Stimulated activated CD8-positive, alpha-beta memory T cell treated with anti-CD3 and anti-CD28 coated beads, Interleukin-7, amount 100 ng/mL, for 1 hour (primary cell): Measurements from ENCODE around the gene LIMS1.
A peak's percentile ranks its signal among the peaks of the same experiment; 100 is the strongest.
"Not testable (repeated sequence)": the region's sequence is repeated elsewhere in the genome, so short reads cannot be mapped to it uniquely, and the experiment has no call there.

Experiments
- DNase-seq, 2 donors: peaks; one replicate each; pipeline ENCODE4 v3.0.0-alpha.2; 2020; ENCODE audit warnings: low read depth in 2 of 2

Gene LIMS1, protein sequence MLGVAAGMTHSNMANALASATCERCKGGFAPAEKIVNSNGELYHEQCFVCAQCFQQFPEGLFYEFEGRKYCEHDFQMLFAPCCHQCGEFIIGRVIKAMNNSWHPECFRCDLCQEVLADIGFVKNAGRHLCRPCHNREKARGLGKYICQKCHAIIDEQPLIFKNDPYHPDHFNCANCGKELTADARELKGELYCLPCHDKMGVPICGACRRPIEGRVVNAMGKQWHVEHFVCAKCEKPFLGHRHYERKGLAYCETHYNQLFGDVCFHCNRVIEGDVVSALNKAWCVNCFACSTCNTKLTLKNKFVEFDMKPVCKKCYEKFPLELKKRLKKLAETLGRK

DNA sequence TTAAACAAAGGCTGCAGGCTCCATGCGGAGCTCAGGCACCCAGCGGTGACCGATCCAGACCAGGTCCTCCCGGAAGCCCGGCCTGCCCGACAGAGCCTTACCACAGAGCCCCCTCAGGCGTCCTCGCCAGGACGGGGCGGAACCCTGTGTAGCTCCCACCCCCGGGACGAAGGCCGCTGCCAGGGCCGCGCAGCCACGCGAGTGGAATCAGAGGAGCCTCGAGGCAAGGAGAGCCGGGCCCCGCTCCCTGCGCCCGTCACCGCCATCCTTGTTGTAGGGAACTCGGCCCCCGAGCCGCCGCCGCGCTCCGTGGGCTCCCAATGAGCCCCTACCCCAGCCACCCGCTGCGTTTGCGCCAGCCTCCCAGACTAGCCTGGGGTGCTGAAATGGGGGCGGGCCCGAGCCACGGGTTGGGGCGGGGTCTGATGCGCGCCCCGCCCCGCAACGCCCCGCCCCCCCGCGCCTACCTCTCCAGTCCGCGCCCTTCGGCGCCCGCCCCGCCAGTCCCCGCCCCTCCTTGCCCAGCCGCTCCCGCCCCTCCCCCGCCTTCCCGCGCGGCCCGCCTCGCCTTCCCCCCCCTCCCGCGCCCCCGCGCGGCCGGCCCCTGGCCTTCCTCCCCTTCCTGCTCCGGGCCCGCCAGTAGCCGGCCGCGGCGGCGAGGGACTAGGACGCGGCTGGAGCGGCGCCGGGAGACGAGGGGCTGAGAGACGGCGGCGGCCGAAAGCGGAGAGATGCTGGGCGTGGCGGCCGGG, at the start of gene LIMS1:
LIMS1 (plus strand) TSS at position 639 of the 752 bp plus-strand sequence; CDS start at position 732, 93 bp downstream.
- peak; percentile 73 to 76 for DNase-seq

DNA sequence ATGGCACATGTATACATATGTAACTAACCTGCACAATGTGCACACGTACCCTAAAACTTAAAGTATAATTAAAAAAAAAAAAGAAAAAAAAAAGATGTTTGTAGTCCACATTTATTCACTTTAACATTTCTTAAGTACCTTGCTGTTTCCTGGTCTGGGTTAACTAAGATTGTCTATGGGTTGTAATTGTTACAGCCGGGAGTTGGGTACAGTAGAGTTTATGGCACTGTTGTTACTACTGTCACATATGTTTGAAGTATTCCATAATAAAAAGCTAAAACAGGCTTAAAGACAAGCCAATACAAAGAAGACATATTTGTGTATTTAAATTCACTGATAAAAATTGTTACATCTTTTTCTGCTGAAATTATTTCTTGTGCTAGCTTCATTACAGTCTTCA, 49.0 kb upstream of the LIMS1 start:
- no peak for DNase-seq

DNA sequence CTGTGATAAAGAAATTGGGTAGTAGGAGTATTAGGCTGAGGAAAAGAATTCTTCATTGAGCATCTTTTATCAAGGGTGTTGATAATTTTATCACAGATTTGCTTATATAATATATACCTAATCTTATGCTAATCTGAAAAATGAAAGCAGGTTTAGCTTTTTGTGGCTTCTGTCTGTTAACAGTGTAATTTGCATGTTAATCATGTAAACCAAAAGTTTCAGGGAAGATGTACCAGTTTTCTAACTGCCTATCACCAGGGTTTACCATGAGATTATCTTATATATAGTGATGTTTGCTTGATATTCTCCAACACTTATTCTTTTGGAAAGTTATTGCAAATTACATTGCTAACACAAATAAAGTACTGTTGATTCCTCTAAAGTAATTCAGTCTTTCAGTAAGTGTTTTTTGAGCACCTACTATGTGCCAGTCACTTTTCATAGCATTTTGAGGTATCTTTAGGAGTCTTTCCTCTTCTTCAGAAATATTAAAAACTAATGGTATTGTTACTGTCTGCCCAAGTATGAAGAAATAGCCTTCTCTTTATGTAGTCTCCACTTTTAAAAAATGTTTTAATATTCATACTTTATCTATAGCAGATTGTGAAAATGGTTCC, 43.7 kb upstream of the LIMS1 start:
- DNase-seq: no peak

DNA sequence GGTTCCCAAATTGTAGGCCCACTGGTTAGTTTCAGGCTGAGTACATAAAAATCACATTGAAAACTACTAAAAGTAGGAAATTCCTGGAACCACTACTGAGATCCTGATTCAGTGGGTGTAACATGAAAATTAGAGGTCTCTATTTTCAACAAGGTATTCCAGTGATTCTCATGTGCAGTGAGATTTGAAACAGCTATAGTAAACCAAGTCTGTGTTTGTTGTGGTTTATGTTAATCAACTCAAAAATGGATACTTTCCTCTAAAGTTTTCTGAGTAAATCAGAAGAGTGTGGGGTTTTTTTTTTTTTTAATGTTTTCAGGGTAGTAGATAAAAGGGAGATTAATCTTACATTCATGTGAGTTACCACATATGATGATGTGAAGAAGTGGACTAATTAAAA, 42.4 kb upstream of the LIMS1 start:
- DNase-seq: no peak

DNA sequence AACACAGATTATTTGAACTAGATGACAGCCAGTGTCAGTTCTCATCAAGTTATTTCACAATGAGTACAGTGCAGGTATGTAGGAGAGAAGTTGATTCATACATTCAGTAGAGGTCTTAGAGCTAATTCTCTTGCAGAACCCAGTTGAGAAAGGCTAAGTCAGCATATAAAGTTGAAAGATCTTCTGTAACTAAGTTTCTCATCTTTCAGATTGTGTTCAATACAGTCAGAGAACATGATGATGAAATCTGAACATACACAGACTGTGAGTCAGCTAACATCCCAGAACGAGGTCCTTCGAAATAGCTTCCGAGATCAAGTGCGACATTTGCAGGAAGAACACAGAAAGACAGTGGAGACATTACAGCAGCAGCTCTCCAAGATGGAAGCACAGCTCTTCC, 41.9 kb upstream of the LIMS1 start:
- no peak for DNase-seq

DNA sequence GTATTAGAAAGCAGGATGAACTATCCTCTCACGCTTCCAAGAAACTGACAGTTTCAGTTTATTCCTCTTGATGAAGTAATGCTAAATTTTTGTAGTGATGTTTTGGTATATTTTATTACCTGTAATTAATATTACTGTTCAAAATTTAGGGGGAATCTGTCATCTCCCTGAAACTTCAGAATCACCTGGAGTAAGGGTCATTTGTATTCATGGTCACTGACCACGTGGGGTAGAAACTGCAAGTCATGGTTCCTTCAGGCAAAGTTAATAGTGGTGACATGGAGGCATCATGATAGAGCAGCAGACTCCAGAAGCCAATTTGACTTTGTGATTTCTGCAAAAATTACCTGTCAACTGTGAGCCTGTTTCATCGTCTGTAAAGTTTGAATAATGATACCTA, 38.1 kb upstream of the LIMS1 start:
- DNase-seq: not testable (repeated sequence)

DNA sequence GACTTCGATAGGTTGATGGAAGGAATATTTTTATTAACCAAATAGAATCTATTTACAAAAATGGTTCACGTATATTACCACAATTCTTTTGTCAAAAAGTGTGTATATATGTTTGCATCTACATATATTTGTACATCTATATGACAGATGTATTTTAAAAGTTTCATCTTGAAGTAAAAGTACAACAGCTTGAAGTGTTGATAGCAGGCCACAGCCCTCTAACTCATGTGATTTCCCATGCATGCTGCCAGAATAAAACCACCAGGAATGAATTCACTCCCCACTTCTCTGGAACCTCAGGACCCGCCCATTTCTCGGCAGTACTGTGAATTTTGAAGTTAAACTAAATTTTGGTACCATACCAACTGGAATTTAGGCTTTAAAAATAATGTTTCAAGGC, 26.6 kb upstream of the LIMS1 start:
- not testable (repeated sequence) for DNase-seq

DNA sequence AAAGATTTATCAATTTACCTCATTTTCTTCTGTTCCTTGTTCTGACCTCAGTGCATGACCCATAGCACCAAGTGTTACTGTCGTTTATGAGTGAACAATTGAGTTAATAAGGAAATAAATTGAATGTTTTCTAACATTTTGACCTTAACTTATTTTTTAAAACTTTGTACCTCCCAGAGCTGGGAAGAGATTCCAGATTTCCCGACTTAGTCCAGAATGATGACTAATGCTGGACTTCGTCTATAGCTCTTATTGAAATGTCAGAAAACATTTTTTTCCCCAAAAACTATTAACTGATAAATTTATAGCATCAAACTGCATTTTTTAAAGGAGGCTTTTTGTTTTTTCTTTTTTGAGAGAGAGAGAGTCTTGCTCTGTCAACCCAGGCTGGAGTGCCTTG, 21.8 kb upstream of the LIMS1 start:
- DNase-seq: not testable (repeated sequence)

DNA sequence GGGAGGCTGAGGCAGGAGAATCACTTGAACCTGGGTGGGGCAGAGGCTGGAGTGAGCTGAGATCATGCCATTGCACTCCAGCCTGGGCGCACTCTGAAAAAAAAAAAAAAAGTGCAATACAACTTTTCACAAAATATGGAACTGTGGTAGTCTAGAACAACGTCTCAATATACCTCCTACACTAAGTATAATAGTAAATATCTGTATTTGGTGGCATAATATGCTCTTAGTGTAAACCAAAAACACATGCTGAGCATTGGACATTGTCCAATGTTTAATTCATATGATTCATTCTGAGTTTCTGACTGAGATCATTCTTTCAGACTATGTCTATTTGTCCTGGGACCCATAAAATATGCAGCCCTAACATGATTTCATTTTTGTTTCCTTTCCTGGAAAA, 19.8 kb upstream of the LIMS1 start:
- not testable (repeated sequence) for DNase-seq

DNA sequence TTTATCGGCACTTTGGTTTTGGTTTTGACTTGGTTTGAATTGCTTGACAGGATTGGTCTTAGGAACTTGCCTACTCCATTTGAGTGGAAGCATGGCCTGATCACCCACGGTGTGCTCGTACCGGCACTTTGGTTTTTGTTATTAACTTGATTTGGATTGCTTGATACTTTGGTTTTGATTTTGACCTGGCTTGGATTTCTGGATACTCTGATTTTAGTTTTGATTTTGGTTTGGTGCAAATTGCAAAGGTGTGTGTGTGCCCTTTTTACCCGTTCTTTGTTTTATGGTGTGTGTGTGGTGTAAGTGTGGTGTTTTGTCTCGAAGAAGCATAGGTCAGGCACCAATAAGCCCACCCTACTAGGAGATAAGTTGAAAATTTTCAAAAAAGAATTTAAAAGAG, 9.6 kb upstream of the LIMS1 start:
- DNase-seq: not testable (repeated sequence)

DNA sequence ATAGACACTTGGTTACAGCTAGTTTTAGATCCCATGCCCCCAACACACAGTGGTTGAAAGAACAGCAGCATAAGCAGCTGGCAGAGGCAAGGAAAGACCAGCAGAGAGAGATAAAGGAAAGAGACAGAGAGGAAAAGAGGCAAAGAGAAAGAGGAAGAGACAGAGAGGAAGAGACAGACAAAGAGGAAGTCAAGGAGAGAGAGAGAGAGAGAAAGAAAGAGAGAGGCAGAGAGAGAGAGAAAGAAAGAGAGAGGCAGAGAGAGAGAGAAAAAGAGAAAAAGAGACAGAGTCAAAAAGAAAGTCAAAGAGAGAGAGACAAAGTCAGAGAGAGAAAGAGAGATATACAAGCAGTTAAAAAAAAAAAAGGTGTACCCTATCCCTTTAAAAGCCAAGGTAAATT, 9.0 kb upstream of the LIMS1 start:
- not testable (repeated sequence) for DNase-seq

DNA sequence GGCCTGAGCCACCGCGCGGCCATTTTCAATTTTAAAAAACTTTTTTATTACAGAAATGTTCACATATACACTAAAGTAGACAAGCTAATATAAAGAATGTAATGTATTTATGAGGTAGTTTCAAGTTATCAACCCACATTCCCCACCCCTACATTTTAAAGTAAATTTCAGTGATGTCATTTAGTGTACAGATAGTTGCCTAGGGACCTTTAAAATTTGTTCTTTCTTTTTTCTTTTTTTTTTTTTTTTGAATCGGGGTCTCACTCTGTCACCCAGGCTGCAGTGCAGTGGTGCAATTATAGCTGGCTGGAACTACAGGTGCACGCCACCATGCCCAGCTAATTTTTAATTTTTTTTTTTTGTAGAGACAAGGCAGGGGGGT, 2.6 kb upstream of the LIMS1 start:
- DNase-seq: no peak

DNA sequence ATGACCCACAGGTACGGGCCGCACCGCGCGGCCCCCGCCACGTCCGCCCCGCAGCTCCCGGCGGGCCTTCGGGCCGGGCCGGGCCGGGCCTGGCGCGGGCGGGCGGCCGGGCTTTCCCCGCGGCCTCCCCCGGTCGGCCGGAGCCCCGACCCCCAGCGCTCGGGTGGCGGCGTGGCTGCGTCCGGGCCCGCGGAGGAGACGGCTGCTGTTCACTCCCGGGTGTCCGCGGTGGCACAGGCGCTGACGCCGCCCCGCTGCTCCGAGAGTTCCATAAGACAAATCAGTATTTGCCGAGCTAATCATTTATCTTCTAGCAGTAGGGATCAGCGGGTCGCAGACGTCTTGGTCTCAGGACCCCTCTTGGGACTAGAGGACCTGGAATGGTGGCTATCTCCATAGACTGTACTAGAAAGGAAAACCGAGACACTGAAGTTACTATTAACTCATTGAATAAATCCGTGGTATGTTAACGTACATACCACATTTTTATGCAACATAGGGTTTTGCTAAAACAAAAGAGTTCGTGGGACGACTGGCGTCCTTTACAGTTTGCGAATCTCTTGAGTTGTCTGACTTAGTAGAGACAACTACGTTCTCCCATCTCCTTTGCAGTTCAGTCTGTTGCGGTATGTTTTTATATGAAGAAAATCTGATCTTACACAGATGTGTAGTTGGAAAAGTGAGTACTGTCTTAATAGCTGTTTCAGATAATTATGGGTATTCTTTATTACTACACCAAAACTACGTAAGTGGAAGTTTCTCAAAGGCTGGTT, 500 bp downstream of the LIMS1 start:
- DNase-seq: peak in 1 of 2 donors; percentile 9

DNA sequence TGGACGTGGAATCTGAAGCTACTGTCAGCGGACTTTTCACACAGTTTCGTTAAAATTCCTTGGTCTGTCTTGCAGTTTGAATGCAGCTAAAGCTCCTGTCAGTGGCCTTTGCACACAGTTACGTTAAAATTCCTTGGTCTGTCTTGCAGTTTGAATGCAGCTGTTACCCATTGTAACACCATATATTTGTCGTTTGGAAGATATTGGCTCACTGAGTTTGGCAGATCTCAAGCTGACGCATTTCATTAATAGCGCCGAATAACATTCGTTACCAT, 1.0 kb downstream of the LIMS1 start:
- no peak for DNase-seq

DNA sequence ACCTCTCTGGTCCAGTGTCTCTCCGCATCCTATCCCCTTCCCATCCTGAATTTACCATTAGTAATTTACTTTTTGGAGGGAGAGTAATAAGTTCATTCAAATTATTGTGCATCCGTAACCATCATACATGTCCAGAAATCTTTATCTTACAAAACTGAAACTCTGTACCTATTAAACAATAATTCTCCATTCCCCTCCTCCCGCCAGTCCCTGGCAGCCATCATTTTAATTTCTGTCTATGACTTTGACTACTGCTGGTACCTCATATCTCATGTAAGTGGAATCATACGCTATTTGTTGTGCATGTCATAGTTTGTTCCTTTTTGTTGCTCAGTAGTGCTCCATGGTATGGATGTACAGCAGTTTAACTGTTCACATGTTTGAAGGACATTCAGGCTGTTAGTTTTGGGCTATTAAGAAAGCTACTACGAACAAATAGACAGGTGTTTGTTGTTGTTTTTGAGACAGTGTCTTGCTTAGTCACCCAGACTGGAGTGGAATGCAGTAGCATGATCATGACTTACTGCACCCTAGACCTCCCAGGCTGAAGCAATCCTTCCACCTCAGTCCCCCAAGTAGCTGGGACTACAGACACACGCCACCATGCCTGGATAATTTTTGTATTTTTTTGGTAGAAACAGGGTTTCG, 2.0 kb downstream of the LIMS1 start:
- DNase-seq: no peak

DNA sequence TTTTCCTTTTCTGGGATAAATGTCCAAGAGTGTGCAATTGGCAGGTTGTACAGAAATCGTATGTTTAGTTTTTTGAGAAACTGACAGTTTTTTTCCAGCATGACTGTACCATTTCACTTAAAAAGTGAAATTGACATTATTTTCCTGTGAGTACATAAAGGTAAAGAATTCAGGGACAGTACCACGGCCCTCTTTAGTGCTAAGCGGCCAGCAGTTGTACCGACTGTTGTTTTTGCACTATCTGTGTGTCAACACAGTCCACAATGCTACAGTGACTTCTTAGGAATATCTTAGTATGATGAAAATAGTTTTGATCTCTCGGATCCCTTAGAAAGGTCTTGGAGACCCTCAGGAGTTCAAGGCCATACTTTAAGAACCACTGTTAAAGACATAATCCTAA, 2.6 kb downstream of the LIMS1 start:
- DNase-seq: no peak

DNA sequence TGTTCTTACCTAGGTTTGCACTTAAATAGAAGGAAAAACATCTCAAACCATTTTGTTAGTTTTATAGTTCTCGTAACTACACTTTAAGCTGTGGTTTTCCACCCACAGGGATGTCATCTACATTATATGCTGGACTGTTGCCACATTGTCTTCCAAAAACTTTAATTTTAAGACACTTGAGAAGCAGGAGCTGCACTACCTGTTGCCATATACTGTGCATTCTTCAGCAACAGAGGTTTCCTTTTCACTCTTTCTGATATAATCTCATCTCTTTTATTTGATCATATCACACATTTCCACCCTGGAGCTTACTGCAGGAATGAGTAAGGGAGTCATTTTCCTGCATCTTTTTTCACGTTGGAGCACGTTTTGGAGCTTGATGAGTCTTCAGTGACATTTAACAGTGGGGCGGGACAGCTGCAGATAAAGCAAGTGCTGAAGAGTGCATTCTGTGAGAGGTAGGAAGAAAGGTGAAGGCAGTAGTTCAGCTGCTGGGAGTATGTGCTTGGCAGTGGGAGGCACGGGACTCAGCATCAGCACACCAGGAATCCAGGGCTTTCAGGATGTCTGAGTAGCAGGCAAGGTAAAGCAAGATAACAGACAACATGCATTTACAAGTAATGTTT, 3.8 kb downstream of the LIMS1 start:
- DNase-seq: no peak

DNA sequence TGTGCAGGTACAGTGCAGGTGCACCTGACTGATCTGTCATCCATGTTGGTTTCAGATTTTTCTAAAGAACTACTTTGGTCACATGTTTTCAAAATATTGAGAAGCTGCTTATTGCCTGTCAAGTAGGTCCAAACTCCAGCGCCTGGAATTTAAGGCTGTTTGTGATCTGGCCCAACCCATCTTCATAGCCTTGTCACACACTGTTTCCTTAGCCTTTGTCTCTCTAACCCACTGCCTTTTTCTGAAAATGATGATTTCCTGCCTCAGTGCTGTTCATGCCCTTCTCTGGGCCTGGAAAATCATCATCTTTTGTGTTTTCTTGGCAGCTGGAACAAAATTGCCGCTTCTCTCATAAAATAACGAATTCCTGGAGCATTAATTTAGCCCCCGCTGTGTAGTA, 7.2 kb downstream of the LIMS1 start:
- no peak for DNase-seq

DNA sequence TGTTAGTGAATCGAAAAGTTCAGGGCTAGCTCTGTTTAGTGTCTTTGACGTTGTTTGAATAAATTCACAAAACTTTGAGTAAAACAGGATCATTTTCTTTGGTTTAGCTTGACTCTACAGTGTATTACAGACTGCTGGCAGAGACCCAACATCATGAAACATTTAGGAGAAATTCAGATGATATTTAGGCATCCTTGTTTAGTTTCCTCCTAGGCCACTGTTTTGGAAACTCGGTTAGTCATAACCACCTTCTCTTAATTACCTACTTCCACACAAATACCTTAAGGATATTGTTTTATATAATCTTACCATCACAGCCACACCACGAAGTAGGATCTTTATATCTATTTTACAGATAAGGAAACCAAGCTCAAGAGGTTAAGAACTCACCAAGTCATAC, 7.8 kb downstream of the LIMS1 start:
- no peak for DNase-seq

DNA sequence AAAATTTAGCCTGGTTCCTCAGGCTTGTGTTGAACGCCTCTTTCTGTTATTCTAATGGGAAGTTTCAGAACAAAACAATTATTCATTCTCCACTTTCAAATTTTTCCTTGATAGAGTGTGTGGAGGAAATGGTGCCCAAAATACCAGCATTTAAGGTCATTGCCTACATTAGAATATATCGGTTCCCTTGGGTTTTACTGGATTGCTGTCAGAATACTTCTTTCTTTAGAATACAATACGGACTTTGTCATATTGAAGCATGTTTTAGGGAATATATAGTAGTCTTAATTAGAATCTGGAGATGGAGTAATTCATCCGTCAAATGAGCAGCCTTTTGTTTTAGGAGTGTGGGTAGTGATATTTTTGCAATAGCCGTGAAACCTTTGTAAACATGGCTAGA, 13.3 kb downstream of the LIMS1 start:
- no peak for DNase-seq

DNA sequence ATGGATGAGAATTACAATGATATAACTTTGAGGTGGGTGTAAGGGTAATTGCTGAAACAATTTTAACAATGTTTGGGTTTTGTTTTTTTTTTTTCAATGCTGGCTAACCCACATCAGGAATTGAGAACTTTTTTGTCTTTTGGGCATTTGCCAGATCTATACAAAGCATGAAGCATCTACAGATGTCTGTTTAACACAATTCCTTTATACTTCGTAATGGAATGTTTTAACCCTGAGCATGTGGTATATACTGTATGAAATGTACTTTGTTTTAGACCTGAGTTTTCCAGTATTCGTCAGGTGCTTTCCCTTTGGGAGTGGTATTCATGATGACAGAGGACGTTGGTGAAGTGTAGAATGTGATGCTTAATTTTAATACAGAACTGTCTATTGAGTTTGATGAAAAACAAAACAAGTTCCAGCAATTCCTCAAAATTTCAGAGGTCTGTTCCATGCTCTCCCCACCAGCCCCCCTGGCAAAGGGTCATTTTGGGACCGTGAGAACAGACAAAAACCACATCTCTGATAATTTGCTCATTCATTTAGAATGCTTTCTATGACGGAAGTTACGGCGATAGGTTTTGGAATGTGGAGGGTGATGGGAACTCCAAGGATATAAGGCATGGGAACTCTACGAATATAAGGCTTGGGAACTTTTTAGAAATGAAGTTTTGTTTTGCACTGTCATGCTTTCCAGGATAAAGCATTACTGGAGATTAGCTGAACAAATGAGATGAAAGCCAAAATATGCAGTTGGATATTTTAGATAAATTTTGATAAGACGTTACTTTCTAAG, 14.1 kb downstream of the LIMS1 start:
- no peak for DNase-seq
